Stimulated activated naive CD4-positive, alpha-beta T cell (primary cell): ENCODE data around the gene ASB7.
"Not testable (repeated sequence)": the region's sequence is repeated elsewhere in the genome, so short reads cannot be mapped to it uniquely, and the experiment has no call there.

Experiments
- DNase-seq, 6 experiments: peaks; one replicate each; lab custom pipeline; 2025; lab: John Stamatoyannopoulos, UW

The ASB7 gene

DNA sequence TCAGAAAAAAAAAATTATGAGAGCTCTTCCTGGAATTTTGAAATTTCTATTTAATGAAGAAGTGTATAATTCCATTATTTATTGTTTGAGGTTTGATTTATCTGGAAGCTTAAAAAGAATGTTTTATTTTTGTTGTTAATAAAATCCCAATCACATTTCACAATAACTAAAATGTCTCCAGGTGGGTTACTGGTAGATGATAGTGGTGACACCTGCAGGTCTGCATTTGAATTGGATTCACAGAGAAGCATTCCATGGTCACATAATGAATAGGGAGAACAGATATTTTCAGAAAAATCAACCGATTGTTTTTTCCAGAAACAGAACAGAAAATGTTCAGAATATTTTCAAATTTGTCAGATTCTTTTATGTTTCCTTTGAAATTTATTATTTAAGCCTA lies 48.3 kb downstream of the ASB7 start:
- no peak for DNase-seq

DNA sequence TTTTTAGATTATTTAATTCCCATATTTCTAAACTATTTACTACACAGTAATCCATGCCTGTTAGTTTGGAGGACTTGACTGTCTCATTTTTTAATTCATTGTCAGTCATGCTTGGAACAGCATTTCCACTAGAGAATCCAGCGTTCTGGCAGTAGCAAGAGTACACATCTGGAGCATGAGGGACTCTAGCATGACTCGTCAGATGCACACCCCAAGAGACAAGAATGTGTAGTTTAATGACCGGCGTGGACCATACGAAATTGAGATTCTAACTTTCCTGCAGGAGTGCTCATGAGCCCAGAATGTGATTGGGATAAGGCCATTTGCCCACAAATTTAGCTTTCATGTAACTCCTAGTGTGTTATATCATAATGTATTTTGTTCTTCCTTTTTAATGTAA lies 48.9 kb downstream of the ASB7 start:
- no peak for DNase-seq

DNA sequence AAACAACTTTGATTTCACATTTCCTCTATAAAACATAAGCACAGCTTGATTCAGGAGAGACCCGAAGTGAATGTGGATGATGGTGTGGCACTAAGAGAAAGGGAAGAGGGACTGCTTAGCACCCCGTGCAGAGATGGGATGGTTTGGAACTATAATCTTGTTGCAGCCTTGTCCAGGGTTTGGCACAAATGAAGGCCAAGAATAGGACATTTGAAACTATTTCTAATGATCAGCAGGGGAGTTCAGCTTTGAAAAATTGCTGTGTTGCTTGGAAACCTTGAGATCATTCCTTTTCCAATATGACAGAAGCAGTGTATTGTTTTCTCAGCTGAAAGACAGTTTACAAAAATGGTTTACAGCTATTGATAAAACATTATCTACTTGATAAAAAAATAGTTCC lies 49.7 kb downstream of the ASB7 start:
- DNase-seq = no peak

DNA sequence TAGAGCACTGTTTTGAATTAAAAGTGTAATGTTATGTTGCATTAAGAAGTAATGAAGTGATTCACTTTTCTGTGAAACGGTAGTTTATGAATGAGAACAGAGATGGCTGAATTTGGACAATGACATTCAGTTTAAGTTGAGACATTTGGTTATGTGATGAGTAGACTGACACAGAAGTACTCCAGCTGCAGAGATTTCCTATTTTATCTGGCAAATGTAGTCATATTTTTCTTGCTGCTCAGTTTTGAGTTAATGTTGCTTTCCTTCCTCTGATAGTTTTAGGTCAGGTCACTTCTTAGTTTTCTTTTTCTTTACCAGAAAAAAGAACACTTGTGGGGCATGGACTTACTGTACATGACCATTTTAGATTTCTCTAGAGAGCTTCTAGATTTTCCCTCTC lies 51.2 kb downstream of the ASB7 start:
- no peak for DNase-seq

DNA sequence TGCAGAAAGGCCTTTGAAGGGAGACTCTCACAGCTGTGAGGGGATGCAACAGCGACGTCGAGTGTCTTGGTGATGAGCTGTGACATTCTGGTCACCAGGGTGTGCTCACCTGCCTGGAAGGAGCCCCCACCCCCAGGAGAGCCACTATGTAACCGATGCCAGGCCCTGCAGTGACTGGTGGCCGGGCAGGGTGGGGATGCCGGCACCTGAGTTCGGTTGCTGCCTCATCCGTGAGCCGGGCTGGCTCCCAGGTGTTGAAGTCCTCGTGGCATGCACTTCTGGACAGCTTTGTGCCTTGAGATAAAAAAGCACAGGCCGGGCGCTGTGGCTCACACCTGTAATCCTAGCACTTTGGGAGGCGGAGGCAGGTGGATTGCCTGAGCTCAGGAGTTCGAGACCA lies 56.5 kb downstream of the ASB7 start:
- no peak for DNase-seq

DNA sequence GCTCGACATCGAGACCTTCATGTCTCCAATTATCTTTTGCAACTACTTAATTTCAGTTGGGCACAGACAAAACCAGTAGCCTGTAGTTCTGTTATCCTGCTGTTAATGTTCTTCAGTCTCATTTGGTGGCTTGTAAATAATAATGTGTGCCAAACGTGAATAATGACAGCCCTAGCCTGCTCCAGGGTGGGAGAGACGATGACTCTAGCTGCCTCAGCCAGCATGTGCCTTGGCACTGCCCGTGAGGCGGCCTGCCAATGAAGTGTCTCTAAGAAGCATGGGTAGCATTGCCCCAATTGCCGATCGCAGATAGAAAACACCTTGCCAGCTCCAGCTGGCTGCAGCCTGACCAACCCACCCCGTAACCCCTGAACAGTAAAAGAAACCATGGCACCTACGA lies 58.8 kb downstream of the ASB7 start:
- no peak for DNase-seq

DNA sequence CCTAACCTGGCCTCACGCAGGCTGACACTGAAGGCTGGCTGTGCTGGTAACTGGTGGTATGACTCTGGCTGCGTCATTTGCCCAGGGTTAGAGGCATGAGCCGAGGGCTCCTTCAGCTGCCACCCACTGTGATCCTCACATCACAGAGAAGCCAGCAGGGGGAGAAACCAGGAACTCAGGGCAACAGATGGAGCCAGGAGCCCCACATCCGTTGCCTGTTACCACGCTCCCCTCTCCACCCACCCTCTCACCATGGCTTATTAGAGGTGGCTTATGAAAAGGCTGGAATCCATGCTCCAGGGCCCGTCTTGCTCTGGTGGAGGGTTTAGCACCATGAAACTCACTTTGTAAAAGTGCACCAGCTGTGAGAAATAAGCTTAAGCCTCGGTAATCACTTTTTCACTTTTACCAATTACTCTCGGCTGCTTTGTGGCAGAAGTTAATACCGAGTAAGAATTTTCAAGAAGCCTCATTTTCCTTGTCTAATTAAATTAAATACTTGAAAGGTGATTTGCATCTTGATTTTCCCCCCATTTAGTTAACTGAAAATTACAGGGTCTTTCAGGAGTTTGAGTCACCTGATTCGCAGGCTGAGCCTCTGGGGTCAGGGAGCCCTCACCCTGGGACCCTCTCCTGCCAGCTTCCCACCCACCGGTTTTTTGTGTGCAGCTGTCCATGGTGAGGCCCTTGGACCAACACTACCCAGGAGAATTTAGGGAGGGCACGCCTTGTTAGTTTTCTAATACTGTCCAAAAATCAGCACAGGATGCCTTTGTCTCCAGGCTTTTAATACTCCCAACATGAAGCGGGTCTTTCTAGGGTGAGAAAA lies 60.9 kb downstream of the ASB7 start:
- DNase-seq = no peak

DNA sequence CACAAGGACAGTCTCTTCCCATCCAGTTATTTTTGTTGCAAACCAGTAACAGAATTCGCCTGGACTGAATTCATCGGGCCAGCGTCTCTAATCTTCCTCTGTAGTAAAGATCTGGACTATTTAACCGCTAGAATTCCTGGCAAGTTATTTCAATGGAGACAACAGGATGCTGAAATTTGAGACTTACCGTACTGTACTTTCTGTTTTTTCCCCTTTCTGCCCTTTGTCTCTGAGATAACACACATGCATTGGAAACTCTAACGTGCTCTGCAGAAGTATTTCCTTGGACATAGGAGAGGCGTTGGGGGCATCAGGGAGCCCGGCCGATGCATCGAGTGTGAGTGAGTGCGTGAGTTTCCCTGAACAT lies 61.5 kb downstream of the ASB7 start:
- DNase-seq = no peak

DNA sequence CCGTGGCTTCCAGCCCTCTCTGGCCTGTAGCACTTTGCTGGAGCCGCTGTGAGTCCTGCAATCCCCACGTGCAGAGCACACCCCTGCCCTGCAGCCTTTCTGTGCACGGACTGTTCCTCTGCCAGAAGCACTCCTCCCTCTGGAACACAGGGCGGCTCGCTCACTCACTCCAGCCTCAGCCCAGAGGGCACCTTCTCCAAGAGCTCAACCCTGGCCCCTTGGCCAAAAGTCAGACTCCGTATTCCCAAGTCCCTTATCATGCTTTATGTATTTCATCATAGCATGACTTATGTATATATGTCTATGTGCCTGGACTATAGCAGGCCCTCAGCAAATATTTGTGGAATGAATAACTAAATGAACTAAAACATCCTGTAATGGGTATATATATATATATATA lies 63.2 kb downstream of the ASB7 start:
- no peak for DNase-seq

DNA sequence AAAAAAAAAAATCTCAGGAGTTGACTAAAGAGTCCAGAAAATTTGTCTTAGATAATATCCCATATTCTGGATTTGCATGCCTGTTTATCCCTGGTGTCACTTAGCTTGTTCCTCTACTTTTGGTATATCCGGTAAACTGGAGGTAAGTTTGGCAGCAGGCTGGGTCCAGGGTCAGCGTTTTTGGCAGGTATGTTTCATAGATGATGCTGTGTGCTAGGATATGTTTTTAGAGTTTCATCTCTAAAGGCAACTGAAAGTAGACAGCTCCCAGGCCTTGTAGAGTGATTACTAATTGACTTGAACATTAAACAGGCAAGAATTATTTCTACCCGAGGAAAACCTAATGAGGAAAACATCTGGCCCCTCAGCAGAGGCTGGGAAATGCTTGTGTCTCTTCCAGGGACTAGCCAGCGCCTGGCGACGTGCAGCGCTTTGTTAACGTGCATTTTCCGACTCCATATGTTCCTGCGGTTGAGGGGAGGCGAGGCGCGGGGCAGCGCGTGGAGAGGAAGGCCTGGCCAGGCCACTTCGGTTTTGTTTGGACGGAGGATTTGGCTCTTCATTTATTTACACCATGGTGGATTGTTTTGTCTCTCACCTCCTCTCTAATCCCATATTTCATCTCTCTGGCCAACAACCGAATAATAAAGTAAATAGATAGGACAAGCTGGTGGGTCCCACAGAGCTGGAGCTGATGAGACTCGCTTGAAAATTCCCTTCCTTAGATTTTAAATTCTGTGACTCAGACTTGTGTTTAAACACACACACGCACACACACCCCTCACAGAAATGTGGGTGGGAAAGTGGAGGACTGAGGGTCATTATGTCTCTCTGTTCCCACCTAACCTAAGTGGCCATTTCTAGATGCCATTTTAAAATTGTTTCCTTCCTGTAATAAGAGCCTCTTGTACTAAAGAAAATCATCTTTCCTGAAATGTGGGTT lies 65.3 kb downstream of the ASB7 start:
- DNase-seq = no peak

DNA sequence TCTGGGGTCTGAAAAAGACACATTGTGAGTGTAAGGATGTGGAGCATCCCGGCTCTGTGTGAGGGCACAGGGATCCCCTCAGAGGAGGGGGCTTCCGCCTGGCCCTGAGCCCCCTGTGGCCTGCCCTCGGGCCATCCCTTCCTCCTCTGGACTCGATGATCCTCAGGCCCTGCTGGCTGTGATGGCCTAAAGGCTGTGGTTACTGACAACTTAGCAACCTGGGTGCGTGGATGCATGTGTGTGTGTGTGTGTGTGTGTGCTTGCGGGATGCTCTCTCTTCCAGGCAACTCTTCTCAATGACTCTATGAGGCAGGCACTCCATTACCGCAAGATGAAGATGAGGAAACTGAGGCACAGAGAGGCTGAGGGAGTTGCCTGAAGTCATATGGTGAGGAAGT lies 66.0 kb downstream of the ASB7 start:
- DNase-seq = no peak

DNA sequence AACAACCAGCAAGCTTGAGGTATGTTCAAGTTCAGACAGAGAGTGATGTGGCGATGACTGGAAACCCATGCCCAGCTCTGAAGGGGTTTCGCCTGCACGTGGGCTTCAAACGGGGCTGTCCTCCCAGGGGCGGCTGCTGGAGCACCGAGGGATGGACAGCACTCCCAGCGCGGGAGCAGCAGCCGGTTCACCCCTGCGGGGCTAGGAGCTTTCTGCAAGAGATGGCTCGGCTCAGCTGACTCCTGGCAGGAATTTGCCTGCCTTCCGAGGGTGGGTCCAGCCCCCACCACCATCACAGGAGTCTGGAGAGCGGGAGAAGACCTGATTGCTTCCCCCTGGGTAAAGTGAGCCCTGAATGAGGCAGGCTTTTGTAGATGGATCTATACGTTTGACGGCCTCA lies 66.9 kb downstream of the ASB7 start:
- DNase-seq = no peak

DNA sequence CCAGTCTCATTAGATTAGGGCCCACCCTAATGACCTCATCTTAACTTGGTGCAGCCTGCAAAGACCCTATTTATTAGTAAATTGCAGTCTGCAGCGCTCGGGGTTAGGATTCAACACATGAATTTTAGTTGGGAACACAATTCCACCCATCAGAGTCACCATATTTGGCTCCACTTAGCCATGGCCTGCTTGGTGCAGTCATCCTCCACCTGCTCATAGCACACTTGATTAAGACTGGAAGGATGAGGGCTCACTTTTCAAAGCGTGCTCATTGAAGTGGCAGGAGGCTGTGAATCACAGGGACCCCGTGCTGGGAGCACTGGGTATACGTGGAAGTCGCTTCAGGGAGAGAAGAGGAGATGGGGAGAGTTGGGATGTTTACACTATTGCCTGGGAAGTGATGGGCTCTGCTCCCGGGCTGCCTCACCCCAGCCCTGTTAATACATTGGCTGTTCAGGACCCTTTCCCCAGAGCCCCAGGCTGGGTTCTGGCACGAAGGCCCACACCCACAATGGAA lies 68.2 kb downstream of the ASB7 start:
- no peak for DNase-seq

DNA sequence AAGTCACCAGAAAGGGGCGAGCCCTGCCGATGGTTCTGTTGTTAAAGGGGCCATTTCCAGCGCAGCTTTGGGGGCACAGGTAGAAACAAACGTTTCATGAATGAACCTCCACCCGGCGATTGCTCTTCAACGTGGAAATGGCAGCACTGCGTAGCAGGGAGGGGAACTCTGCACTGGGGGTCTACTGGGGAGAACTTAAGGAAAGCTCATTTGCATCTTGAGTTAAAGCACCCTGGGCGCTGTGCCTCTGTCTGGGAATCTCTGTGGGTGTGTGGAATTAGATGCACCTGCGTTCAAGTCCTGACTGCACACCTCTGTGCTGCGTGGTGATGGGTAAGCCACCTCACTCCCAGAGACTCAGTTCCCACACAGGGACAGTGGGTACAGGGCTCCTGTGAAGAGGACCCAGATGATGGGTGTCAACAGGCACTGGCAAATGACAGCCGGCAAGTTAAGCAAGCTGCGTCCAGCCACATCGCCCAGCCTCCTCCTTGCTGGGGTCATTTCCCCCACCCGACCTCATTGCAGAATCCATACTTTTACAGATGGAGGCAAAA lies 68.8 kb downstream of the ASB7 start:
- DNase-seq = no peak

DNA sequence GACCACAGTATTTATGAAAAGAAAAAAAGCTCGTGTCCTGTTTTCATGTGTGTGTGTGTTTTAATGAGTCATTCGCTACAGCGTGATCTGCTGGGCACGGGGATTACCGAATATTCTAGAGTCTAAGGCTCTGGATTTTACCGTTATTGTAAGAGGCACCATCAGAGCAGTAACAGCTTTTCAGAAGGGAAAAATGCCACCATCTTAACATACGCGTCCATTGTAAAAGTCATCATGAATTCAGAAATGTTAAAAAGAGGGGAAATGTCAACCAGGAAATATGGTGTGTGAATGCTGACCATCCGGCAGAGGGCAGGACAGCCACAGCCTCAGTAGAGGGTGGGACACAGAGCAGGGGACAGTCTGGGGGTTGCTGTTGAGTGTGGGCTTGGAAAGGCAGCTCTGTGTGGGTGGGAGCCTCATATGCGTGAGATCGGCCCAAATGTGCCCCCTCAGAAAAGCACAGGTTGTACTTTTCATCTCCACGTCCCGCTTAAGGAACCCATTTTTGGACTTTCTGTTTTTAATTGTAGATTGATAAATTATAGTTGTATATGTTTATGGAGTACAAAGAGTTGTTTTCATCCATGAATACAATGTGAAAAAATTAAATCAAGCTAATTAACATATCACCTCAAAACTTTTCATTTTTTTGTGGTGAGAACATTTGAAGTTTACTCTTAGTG lies 69.6 kb downstream of the ASB7 start:
- no peak for DNase-seq

DNA sequence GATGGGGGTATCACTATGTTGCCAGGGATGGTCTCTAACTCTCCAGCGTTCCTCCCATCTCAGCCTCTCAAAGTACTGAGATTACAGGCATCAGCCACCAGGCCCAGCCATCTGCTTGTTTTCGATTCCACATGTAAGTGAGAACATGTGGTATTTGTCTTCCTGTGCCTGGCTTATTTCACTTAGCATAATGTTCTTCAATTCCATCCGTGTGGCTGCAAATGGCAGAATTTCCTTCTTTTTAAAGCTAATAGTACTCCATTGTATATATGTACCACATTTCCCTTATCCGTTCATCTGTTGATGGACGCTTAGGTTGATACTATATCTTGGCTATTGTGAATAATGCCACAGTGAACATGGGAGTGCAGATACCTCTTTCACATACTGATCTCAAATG lies 70.6 kb downstream of the ASB7 start:
- no peak for DNase-seq

DNA sequence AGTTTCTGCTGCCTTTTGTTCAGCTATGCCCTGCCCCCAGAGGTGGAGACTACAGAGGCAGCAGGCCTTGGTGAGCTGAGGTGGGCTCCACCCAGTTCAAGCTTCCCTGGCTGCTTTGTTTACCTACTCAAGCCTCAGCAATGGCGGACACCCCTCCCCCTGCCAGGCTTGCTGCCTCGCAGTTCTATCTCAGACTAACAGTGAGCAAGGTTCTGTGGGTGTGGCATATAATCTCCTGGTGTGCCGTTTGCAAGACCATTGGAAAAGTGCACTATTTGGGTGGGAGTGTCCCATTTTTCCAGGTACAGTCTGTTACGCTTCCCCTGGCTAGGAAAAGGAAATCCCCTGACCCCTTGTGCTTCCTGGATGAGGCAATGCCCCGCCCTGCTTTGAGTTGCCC lies 76.8 kb downstream of the ASB7 start:
- not testable (repeated sequence) for DNase-seq

DNA sequence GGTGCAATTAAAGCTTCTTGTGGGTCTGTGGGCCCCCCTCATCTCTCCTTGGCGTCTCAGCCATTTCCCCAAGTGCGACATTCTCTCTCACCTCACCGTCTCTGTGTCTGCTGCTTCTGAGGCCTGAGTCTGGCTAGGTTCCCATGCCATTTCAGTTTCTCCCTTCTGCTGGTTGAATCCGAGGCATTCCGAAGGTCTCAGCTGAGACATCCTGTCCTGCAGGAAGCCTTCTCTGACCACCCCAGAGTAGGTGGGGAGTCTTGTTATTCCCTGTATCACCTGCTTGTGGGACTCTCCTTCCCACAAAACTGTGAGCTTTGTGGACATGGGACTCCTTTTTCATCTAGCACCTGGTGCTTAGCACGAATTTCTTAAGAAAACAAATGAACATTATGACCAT lies 78.3 kb downstream of the ASB7 start:
- DNase-seq = no peak

DNA sequence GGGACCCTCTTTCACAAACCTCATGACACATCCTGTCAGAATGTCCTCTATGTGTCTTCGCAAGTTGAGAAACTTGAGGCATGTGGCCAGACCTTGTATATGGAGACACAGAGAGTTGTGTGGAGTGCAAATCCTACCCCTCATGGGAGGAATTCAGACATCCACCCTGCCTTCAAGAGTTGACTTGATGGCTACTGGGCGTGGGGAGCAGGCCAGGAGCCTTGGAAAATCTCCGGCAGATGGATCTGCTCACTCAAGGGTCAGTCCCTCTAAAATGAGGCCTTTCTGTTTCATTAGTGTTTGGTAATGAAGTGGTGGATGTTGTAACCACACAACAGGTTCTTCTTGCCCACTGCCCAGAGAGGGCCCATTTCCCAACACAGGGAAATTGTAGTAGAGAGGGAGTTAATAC lies 79.0 kb downstream of the ASB7 start:
- DNase-seq = no peak

DNA sequence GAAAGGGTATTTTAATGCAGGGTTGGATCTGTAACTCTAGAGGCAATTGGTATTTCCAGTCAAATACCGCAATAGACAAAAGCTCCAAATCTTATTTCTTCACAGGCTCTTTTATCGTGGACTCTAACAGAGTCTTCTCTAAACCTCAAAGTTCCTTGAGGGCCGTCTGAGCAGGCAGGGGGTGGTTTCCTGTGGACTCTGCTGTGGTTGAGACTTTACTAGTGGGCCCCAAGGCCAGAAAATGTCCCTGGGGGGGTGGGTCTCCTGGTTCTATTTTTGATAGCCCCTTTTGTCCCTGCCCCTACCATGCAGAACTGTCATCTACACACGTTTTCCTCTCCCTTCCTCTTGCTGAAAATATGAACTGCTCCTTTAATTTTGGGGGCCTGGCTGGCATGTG lies 80.1 kb downstream of the ASB7 start:
- no peak for DNase-seq

DNA sequence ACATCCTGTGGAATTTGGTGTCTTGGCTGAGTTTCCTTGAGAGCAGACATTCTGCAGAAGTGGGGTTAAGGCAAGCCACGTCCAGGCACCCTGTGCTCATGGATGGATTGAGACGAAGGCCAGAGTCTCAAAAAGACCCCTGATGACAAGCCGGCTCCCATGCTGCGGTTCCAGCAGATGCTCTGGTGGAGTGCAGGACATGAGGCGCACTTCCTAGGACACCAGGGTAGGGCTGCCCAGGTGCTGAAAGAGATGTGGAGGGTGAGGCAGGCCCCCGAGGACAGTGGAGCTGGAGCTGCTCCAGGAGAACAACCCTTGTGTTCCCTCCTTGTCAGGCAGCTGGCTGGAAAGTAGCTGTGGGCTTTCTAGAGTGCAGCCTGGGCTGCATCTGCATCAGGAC lies 81.0 kb downstream of the ASB7 start:
- DNase-seq = no peak

DNA sequence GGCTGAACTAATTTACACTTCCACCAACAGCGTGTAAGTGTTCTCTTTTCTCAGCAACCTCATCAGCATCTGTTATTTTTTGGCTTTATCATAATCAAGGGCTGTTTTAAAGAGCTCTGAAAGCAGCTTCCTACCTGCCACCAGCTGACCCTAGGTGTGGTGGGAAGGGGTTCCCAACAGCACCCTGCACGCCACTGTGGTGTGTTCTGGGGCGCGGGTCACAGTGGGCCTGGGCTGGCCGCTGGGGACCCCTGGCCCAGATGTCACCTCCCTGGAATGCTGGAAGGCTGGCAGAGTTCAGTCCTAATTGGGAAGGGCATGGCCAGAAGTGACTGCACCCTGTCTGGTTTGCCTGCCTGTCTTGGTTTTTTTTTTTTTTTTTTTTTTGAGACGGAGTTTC lies 82.2 kb downstream of the ASB7 start:
- DNase-seq = no peak
